Measurements from ENCODE around the gene TNRC6C. TPM values are rescaled to one million over a fixed set of nuclear protein-coding genes. Genes with fewer than 3 reads are reported as not detected.
"Not testable (repeated sequence)": the region's sequence is repeated elsewhere in the genome, so short reads cannot be mapped to it uniquely, and the experiment has no call there.

TNRC6C gene
- total RNA-seq, 4 donors from 2014 or later = 4.7 to 9.0 (median 7.6) TPM

DNA sequence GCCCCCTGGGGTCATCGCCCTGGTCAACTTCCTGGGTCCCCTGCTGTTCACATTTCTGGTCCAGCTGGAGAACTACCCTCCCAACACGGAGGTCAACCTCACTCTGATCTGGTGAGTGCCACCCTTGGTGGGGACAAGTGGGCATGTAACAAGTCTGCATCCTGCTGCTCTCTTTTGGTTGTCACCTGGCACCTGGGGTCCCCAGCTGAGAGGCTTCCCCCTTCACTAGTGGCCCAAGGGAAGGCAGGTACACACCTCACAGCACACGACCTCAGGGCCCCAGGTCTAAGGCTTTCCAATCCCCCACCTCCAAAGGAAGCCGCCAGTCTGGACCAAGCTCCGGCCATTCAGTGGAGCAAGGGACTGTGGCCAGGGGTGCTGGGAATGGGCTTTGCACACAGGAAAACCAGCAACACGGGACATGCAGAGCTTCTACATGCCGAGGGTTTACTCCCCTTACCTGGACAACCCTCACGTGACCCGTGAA lies 176.4 kb downstream of the TNRC6C start:
- Histone ChIP-seq H3K36me3 (no peaks in the 10 kb centered on the region), H3K27me3 (peaks cover 7 to 23% (median 22%) of the 10 kb centered on the region in 3 donors), H3K4me1 (peaks cover 0 to 7% of the 10 kb centered on the region in 2 donors), H3K27ac (no peak overlapping the region), H3K9me3 (no peaks in the 10 kb centered on the region), H3K4me3 (no peak overlapping the region)
- DNase-seq = no peak
- ATAC-seq = no peak
- in situ Hi-C loops (cut with MboI; ENCODE audit: low sequenced_read_pairs in 4 of 4) (no loop called here), intact Hi-C loops (cut with DNase I; ENCODE audit: low total_unique reads) (loop anchor here (2.0 kb wide), 1 partner anchor 22 kb away; no protein-coding TSS in a partner anchor)
- TF ChIP-seq, protein P1, sequence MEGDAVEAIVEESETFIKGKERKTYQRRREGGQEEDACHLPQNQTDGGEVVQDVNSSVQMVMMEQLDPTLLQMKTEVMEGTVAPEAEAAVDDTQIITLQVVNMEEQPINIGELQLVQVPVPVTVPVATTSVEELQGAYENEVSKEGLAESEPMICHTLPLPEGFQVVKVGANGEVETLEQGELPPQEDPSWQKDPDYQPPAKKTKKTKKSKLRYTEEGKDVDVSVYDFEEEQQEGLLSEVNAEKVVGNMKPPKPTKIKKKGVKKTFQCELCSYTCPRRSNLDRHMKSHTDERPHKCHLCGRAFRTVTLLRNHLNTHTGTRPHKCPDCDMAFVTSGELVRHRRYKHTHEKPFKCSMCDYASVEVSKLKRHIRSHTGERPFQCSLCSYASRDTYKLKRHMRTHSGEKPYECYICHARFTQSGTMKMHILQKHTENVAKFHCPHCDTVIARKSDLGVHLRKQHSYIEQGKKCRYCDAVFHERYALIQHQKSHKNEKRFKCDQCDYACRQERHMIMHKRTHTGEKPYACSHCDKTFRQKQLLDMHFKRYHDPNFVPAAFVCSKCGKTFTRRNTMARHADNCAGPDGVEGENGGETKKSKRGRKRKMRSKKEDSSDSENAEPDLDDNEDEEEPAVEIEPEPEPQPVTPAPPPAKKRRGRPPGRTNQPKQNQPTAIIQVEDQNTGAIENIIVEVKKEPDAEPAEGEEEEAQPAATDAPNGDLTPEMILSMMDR (IDR thresholded peaks at IDR 0.05 in 4 of 5, conservative IDR thresholded peaks at IDR 0.05 in 1 of 5) = no peak
- no peak for TF ChIP-seq POLR2A (IDR thresholded peaks at IDR 0.05)

DNA sequence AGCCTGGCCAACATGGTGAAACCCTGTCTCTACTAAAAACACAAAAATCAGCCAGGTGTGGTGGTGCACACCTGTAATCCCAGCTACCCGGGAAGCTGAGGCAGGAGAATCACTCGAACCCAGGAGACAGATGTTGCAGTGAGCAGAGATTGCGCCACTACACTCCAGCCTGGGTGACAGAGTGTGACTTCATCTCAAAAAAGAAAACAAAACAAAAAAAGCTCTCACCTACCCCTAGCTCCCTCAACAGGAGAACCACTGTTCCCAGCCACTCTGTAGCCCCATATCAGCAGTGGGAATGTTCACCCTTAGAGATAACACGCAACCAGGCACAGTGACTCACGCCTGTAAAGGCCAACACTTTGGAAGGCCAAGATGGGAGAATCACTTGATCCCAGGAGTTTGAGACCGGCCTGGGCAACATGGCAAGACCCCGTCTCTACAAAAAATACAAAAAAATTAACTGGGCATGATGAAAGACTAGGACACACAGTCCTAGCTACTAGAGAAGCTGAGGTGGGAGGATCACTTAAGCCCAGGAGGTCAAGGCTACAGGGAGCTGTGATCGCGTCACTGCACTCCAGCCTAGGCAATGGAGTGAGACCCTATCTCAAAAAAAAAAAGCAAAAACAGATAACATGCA lies 177.5 kb downstream of the TNRC6C start:
- no peaks in the 10 kb centered on the region for H3K9me3 ChIP-seq
- H3K27me3 ChIP-seq = peaks cover 4 to 16% (median 12%) of the 10 kb centered on the region in 3 donors
- no peak for TF ChIP-seq POLR2A (IDR thresholded peaks at IDR 0.05)
- TF ChIP-seq, protein P1 (IDR thresholded peaks at IDR 0.05 in 4 of 5, conservative IDR thresholded peaks at IDR 0.05 in 1 of 5) = no peak
- ATAC-seq = no peak
- in situ Hi-C loops (cut with MboI; ENCODE audit: low sequenced_read_pairs in 4 of 4) (no loop called here), intact Hi-C loops (cut with DNase I; ENCODE audit: low total_unique reads) (loop anchor here (2.0 kb wide), 1 partner anchor 23 kb away; no protein-coding TSS in a partner anchor)
- H3K27ac ChIP-seq = no peak overlapping the region
- peaks cover 0 to 10% of the 10 kb centered on the region in 2 donors for H3K4me1 ChIP-seq
- H3K4me3 ChIP-seq = no peak overlapping the region
- DNase-seq = no peak
- no peaks in the 10 kb centered on the region for H3K36me3 ChIP-seq

DNA sequence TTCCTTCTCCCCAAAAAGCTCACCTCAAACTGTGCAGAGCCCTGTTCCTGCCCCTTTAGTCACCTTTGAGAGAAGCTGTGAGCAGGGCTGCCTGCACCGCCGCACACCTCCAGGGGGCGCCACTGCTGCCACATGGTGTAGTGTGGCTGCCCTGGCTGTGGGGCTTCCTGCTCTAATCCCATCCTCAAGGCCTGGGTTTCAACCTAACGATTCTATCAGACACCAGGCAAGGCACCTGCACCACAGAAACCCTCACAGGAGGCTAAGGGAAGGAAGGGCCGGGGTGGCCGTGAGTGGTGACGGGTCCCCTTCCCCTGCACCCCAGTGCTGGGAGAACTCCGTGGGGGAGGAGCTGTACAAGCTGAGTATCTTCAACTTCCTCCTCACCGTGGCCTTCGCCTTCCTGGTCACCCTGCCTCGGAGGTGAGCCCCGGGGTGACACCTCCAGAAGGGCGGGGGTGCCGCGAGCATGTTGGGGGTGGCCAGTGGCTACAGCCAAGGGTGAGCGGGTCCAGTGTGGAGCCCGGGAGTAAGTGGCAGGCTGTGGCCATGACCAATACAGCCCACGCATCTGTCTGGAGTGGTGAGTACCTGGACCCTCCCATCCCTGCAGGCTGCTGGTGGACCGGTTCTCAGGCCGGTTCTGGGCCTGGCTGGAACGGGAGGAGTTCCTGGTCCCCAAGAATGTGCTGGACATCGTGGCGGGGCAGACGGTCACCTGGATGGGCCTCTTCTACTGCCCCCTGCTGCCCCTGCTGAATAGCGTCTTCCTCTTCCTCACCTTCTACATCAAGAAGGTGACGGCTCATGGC lies 179.1 kb downstream of the TNRC6C start:
- no peaks in the 10 kb centered on the region for H3K27me3 ChIP-seq
- no peak overlapping the region for H3K27ac ChIP-seq

DNA sequence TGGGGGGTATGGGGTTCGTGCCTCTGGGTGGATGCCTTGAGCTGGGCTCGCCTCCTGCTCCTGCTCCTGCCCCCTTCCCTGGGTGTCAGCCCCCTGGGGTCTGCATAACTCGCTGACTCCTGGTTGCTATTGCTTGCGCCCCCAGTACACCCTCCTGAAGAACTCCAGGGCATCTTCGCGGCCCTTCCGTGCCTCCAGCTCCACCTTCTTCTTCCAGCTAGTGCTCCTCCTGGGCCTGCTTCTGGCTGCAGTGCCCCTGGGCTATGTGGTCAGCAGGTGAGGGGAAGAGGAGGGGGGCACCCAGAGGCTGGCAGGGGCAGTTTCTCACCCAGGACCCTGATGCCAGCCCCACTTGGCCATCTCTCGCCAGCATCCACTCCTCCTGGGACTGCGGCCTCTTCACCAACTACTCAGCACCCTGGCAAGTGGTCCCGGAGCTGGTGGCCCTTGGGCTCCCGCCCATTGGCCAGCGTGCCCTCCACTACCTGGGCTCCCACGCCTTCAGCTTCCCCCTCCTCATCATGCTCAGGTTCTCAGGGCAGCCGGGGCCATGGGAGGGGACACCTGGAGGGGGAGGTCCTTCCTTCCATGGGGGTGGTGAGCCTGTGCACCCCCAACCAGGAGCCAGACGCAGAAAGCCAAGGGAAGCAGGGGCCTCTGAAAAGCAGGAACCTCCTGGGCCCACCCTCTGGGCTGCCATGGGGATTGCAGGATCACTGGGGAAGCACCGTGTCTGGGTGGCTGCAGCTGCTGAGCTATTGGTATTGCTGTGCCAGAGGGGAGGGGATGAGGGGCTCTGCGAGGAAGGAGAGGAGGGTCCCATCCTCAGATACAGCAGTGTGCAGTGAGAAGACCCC lies 179.9 kb downstream of the TNRC6C start:
- H3K27me3 ChIP-seq = no peaks in the 10 kb centered on the region
- no peaks in the 10 kb centered on the region for H3K9me3 ChIP-seq
- TF ChIP-seq, protein P1 (IDR thresholded peaks at IDR 0.05 in 4 of 5, conservative IDR thresholded peaks at IDR 0.05 in 1 of 5) = no peak
- TF ChIP-seq POLR2A (IDR thresholded peaks at IDR 0.05) = no peak
- in situ Hi-C loops (cut with MboI; ENCODE audit: low sequenced_read_pairs in 4 of 4) (no loop called here), intact Hi-C loops (cut with DNase I; ENCODE audit: low total_unique reads) (no loop called here)
- no peak for DNase-seq
- H3K4me3 ChIP-seq = no peak overlapping the region
- H3K4me1 ChIP-seq = peaks cover 0 to 8% of the 10 kb centered on the region in 2 donors
- ATAC-seq = no peak
- no peak overlapping the region for H3K27ac ChIP-seq
- H3K36me3 ChIP-seq = no peaks in the 10 kb centered on the region

More for the DNA sequence above, 179.1 kb downstream of the TNRC6C start:
- no peak for TF ChIP-seq POLR2A (IDR thresholded peaks at IDR 0.05)
- TF ChIP-seq, protein P1 (IDR thresholded peaks at IDR 0.05 in 4 of 5, conservative IDR thresholded peaks at IDR 0.05 in 1 of 5) = peak in 1 of 5 experiments; percentile 13
- in situ Hi-C loops (cut with MboI; ENCODE audit: low sequenced_read_pairs in 4 of 4) = no loop called here
- intact Hi-C loops (cut with DNase I; ENCODE audit: low total_unique reads) = no loop called here
- no peaks in the 10 kb centered on the region for H3K9me3 ChIP-seq
- ATAC-seq (no peak), DNase-seq (no peak)
- H3K4me1 ChIP-seq = peaks cover 0 to 5% of the 10 kb centered on the region in 2 donors
- H3K4me3 ChIP-seq = no peak overlapping the region
- no peaks in the 10 kb centered on the region for H3K36me3 ChIP-seq

- DNase-seq; H3K4me3 ChIP-seq; H3K36me3 ChIP-seq; in situ Hi-C loops (cut with MboI; ENCODE audit: low sequenced_read_pairs in 4 of 4); H3K27me3 ChIP-seq; ATAC-seq; H3K9me3 ChIP-seq; intact Hi-C loops (cut with DNase I; ENCODE audit: low total_unique reads): not testable (repeated sequence)
- peaks cover 11 to 21% of the 10 kb centered on the region in 2 donors for H3K4me1 ChIP-seq
- peak overlapping the region in 2 of 4 donors; percentile 7 to 18 for H3K27ac ChIP-seq
Observed at GRCh38 chr17:78139861-78140168, 181.3 kb downstream of the TNRC6C start.
